Measurements from ENCODE around the gene MPPED1.

DNA sequence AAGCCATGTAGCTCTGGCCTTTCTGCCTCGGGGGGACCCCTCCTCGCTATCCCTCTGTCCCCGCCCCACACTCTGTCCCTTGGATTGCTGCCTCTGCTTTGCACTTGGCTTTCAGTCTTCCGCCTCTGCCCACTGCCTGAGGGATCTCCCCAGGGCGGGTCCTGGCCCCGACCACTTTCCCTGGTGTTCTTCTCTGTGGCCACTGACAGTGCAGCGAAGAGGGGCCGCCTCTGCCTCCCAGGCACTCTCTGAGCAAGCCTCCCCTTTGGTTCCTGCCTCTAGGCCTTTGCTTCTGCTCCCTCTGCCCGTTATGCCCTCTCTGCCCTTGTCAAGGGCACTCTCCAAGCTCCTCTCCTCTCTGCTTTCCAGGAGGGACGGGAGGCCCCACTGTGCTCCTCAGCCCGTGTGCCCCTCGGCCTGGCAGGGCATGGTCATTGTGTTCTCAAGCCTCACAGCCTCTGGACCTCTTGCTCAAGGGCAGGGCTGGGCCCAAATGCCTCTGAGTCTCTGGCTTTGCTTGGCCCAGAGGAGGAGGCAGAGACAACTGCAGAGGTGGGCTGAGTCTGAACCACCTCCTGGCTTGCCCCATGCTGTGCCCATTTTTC is 5.5 kb upstream of the MPPED1 start:
- TF ChIP-seq, protein P1, sequence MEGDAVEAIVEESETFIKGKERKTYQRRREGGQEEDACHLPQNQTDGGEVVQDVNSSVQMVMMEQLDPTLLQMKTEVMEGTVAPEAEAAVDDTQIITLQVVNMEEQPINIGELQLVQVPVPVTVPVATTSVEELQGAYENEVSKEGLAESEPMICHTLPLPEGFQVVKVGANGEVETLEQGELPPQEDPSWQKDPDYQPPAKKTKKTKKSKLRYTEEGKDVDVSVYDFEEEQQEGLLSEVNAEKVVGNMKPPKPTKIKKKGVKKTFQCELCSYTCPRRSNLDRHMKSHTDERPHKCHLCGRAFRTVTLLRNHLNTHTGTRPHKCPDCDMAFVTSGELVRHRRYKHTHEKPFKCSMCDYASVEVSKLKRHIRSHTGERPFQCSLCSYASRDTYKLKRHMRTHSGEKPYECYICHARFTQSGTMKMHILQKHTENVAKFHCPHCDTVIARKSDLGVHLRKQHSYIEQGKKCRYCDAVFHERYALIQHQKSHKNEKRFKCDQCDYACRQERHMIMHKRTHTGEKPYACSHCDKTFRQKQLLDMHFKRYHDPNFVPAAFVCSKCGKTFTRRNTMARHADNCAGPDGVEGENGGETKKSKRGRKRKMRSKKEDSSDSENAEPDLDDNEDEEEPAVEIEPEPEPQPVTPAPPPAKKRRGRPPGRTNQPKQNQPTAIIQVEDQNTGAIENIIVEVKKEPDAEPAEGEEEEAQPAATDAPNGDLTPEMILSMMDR (IDR thresholded peaks at IDR 0.05): no peak
- no peak for TF ChIP-seq EZH2 (IDR thresholded peaks at IDR 0.05; ENCODE audit: borderline replicate concordance, insufficient read depth, low read depth, low read length, poor library complexity, severe bottlenecking)

Measured in B cell (primary cell).